ENCODE measurements around the gene KRTAP10-9.

GRCh38 chr21:44639331-44639655 lies 12.4 kb downstream of the KRTAP10-9 start:
- TF ChIP-seq FOXM1 (IDR thresholded peaks at IDR 0.05; ENCODE audit: borderline replicate concordance, low read depth) (no peak), EP300 (IDR thresholded peaks at IDR 0.05; ENCODE audit: borderline replicate concordance) (no peak), TAF1 (IDR thresholded peaks at IDR 0.05; ENCODE audit: low read depth) (no peak), RAD21 (IDR thresholded peaks at IDR 0.05; ENCODE audit: low read depth) (no peak), CEBPB (IDR thresholded peaks at IDR 0.05) (no peak), MAX (IDR thresholded peaks at IDR 0.05) (no peak), EGR1 (IDR thresholded peaks at IDR 0.05) (no peak), TCF12 (IDR thresholded peaks at IDR 0.05; ENCODE audit: low read depth) (no peak), NFIC (IDR thresholded peaks at IDR 0.05) (no peak), YY1 (IDR thresholded peaks at IDR 0.05; ENCODE audit: low read depth) (no peak), TEAD4 (IDR thresholded peaks at IDR 0.05) (no peak)
